Lower lobe of right lung (tissue), 2 donors: Measurements from ENCODE around the gene FTCDNL1. TPM values are rescaled to one million over a fixed set of nuclear protein-coding genes. Genes with fewer than 3 reads are reported as not detected.

ENCODE experiments used
- ATAC-seq, 2 donors: fragments of 200-7000 bp; cut with Tn5 transposase; one replicate each; pipeline ENCODE4 v1.9.1; 2020 to 2022; ENCODE audit warnings: mild to moderate bottlenecking in 2 of 2, moderate library complexity in 2 of 2
- DNase-seq: peaks from one replicate; pipeline ENCODE4 v3.0.0-alpha.2; 2020
- H3K27ac ChIP-seq: fragments of 200-600 bp; one replicate; pipeline ENCODE4 v1.8.0; 2022
- H3K27me3 ChIP-seq: fragments of 200-600 bp; one replicate; pipeline ENCODE4 v1.8.0; 2022; ENCODE audit warnings: low read depth
- H3K36me3 ChIP-seq: fragments of 200-600 bp; one replicate; pipeline ENCODE4 v1.8.0; 2022; ENCODE audit warnings: mild to moderate bottlenecking
- H3K4me1 ChIP-seq: fragments of 200-600 bp; one replicate; pipeline ENCODE4 v1.8.0; 2022
- H3K4me3 ChIP-seq: fragments of 200-600 bp; one replicate; pipeline ENCODE4 v1.8.0; 2022; ENCODE audit warnings: mild to moderate bottlenecking
- H3K9me3 ChIP-seq: fragments of 200-600 bp; one replicate; pipeline ENCODE4 v1.8.0; 2022
- CTCF ChIP-seq: fragments of 200-600 bp; IDR thresholded peaks from one replicate; pipeline ENCODE4 v1.8.0; 2022; ENCODE audit warnings: antibody characterized with exemption, mild to moderate bottlenecking
- intact Hi-C: fragments of 100-400 bp; cut with DNase I; formaldehyde crosslinking; loops from one replicate; pipeline ENCODE4 v1.11.0; 2022
- total RNA-seq: library from RNA; stranded (reverse); fragmentation: NEBNext Ultra II Directional; extraction: Animal tissue kit (Norgen Biotek cat#: 25700); gene quantifications from one replicate; pipeline ENCODE4 v1.2.1, GENCODE V29; 2021
- donor health status: DM: no; HTN: yes; CAD: no; lungs with severe emphysema.

FTCDNL1 gene
- total RNA-seq, 1 donor from 2014 or later, result 3.7 TPM

- intact Hi-C loops, result no loop called here
- no peak overlapping the region for H3K27ac ChIP-seq
- no peak overlapping the region for H3K4me3 ChIP-seq
- no peaks in the 10 kb centered on the region for H3K36me3 ChIP-seq
- DNase-seq (no peak), ATAC-seq (no peak)
- H3K27me3 ChIP-seq, result no peaks in the 10 kb centered on the region
- no peak for TF ChIP-seq CTCF
- no peaks in the 10 kb centered on the region for H3K4me1 ChIP-seq
- H3K9me3 ChIP-seq, result no peaks in the 10 kb centered on the region
Observed at GRCh38 chr2:199814101-199814816, 36.7 kb downstream of the FTCDNL1 start.

GRCh38 chr2:199812493-199812892 is 38.5 kb downstream of the FTCDNL1 start:
- no peaks in the 10 kb centered on the region for H3K36me3 ChIP-seq
- H3K27ac ChIP-seq, result no peak overlapping the region
- H3K9me3 ChIP-seq, result no peaks in the 10 kb centered on the region
- DNase-seq (no peak), ATAC-seq (no peak)
- H3K4me1 ChIP-seq, result no peaks in the 10 kb centered on the region
- no peak for TF ChIP-seq CTCF
- no peak overlapping the region for H3K4me3 ChIP-seq
- no peaks in the 10 kb centered on the region for H3K27me3 ChIP-seq
- intact Hi-C loops, result no loop called here

- intact Hi-C loops, result no loop called here
- Histone ChIP-seq H3K27ac (no peak overlapping the region), H3K36me3 (no peaks in the 10 kb centered on the region), H3K27me3 (no peaks in the 10 kb centered on the region), H3K9me3 (no peaks in the 10 kb centered on the region), H3K4me3 (no peak overlapping the region), H3K4me1 (no peaks in the 10 kb centered on the region)
- no peak for TF ChIP-seq CTCF
- DNase-seq (no peak), ATAC-seq (no peak)
Observed at GRCh38 chr2:199811346-199811745, 39.6 kb downstream of the FTCDNL1 start.

GRCh38 chr2:199810422-199811171 is 40.4 kb downstream of the FTCDNL1 start:
- no peak for TF ChIP-seq CTCF
- Histone ChIP-seq H3K4me1 (no peaks in the 10 kb centered on the region), H3K9me3 (no peaks in the 10 kb centered on the region), H3K4me3 (no peak overlapping the region), H3K27ac (no peak overlapping the region), H3K27me3 (no peaks in the 10 kb centered on the region), H3K36me3 (no peaks in the 10 kb centered on the region)
- DNase-seq (no peak), ATAC-seq (no peak)
- intact Hi-C loops, result no loop called here

- Histone ChIP-seq H3K27me3 (no peaks in the 10 kb centered on the region), H3K9me3 (no peaks in the 10 kb centered on the region), H3K36me3 (no peaks in the 10 kb centered on the region), H3K27ac (no peak overlapping the region), H3K4me1 (no peaks in the 10 kb centered on the region), H3K4me3 (no peak overlapping the region)
- DNase-seq, result no peak
- no peak for ATAC-seq
- no peak for TF ChIP-seq CTCF
- intact Hi-C loops, result no loop called here
Observed at GRCh38 chr2:199807966-199808365, 43.0 kb downstream of the FTCDNL1 start.
